ENCODE data around the gene ADAMTS10. TPM values are rescaled to one million over a fixed set of nuclear protein-coding genes. Genes with fewer than 3 reads are reported as not detected.

The ADAMTS10 gene
- total and polyA plus RNA-seq, 2 donors (not counting 3 experiments of a cell fraction or from before 2014, with no cell fraction given): 15.8 to 17.4 TPM

DNA sequence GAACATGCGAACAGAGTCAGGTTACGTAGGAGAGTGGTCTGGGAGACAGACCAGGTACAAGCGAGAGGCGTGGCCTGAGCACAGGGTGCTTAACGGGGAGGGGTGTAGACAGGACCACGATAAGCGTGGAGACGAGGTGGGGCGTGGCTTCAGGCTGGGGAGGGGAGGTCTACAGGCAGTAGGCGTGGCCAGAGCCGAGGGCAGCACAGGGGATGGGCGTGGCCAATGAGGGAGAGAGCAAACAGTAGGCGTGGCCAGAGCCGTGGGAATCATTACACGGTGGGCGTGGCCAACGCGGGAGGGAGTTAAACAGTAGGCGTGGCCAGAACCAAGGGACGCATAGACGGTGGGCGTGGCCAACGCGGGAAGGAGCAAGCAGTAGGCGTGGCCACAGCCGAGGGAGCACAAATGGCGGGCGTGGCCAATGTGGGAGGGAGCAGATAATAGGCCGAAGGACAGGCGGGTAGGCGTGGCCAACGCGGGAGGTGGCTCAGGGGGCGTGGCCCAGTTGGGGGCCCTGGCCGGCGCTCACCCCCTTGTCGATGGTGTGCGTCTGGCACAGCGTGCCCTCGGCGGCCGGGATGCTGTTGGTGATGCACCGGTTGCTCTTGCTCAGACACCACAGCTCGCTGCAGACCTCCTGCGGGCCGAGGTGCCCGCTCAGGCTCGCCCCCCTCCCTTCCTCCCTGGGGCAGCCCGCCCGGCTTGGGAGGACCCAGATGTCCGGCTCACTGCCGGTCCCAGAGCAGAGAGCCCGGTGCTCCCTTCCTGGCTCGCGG is 18.1 kb downstream of the ADAMTS10 start:
- dilution Hi-C loops (cut with MboI; ENCODE audit: extremely low pct_ligation_motif_present, low sequenced_read_pairs): loop anchor here (10.0 kb wide), 1 partner anchor 68 kb away; no protein-coding TSS in a partner anchor
- Histone ChIP-seq H4K20me1 (replicated peaks; ENCODE audit: control insufficient read depth, extremely low read depth, insufficient read depth, low read length) (no peaks in the 10 kb centered on the region), H3K9me1 (replicated peaks; ENCODE audit: control insufficient read depth, extremely low read depth, insufficient read depth, low read length) (no peaks in the 10 kb centered on the region), H3K9me3 (replicated peaks; ENCODE audit: control insufficient read depth, insufficient read depth, low read length) (peaks cover 5% of the 10 kb centered on the region), H3K4me3 (replicated peaks in 1 of 3; ENCODE audit: insufficient read depth in 1 of 3, low read depth in 1 of 3, low read length in 3 of 3) (no peak overlapping the region), H2AFZ (ENCODE audit: low read depth, low read length) (peak overlapping the region; percentile 14), H3K4me2 (ENCODE audit: insufficient read depth, low read length) (peak overlapping the region; percentile 37), H3K79me2 (ENCODE audit: control insufficient read depth, insufficient read depth, low read length) (no peaks in the 10 kb centered on the region), H3K27me3 (ENCODE audit: control insufficient read depth in 2 of 2, insufficient read depth in 2 of 2, low read length in 2 of 2) (peaks cover 0 to 3% of the 10 kb centered on the region in 2 experiments), H3K9ac (replicated peaks; ENCODE audit: extremely low read depth, insufficient read depth, low read length) (no peak overlapping the region), H3K27ac (ENCODE audit: insufficient read depth, low read depth, low read length) (no peak overlapping the region), H3K4me1 (ENCODE audit: control insufficient read depth, extremely low read depth, insufficient read depth, low read length) (no peaks in the 10 kb centered on the region), H3K36me3 (ENCODE audit: control insufficient read depth in 2 of 2, extremely low read depth in 1 of 2, insufficient read depth in 2 of 2, low read length in 2 of 2) (no peaks in the 10 kb centered on the region)
- peak; percentile 63 for FAIRE-seq
- peak; percentile 86 for DNase-seq (ENCODE audit: low read depth, low spot score)
- intact Hi-C loops (cut with micrococcal nuclease): no loop called here
- no TSS peak for BruUV-seq (replicated peaks)
- no peak for TF ChIP-seq JUN (IDR thresholded peaks at IDR 0.05; ENCODE audit: borderline replicate concordance, insufficient read depth, insufficient read length, low read depth)
- TF ChIP-seq GATA2 (IDR thresholded peaks at IDR 0.05; ENCODE audit: insufficient read depth, insufficient read length, low read depth, low read length): no peak
- TF ChIP-seq MYC (IDR thresholded peaks at IDR 0.05; ENCODE audit: low read depth, low read length): no peak
- TF ChIP-seq POLR2A (IDR thresholded peaks at IDR 0.05; ENCODE audit: low read depth, low read length): peak; percentile 38
- no peak for TF ChIP-seq POLR2AphosphoS5 (IDR thresholded peaks at IDR 0.05; ENCODE audit: insufficient read depth, low read depth, low read length)
- TF ChIP-seq, protein P1, sequence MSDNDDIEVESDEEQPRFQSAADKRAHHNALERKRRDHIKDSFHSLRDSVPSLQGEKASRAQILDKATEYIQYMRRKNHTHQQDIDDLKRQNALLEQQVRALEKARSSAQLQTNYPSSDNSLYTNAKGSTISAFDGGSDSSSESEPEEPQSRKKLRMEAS (IDR thresholded peaks at IDR 0.05; ENCODE audit: insufficient read depth, insufficient read length): no peak
- ChIA-PET POLR2A (no interaction called here), CTCF (interaction anchor here (0.8 to 1.9 kb wide), 5 partner anchors 11 to 49 kb away, joined by 3 to 7 read pairs (median 6); no protein-coding TSS in a partner anchor)

DNA sequence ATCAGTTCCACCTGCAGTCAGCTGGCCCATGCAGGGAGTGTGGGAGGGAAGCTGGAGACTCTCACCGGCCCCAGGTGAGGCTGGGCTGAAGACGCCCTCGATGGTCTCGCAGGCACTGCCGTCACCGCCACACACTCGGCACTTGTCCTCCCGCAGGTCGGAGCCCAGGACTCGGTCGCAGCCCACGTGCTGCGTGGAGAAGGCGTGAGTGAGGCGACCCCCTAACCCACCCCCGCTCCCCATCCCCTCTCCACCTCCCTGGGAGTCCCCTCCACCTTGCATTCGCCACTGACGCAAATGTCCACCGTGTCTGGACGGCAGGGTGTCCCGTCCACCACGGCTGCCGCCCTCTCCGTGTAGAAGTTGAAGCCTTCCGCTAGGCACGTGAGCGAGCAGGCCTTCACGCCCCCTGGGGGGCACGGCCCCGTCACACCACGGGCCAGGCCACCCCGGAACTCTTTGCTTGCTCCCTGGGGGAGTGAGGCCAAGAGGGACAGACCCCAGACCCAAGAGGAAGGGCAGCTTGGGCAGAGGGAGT is 21.3 kb downstream of the ADAMTS10 start:
- Histone ChIP-seq H2AFZ (ENCODE audit: low read depth, low read length) (no peak overlapping the region), H3K79me2 (ENCODE audit: control insufficient read depth, insufficient read depth, low read length) (no peaks in the 10 kb centered on the region), H3K9ac (replicated peaks; ENCODE audit: extremely low read depth, insufficient read depth, low read length) (no peak overlapping the region), H3K4me2 (ENCODE audit: insufficient read depth, low read length) (no peak overlapping the region), H3K27ac (ENCODE audit: insufficient read depth, low read depth, low read length) (no peak overlapping the region), H3K27me3 (ENCODE audit: control insufficient read depth in 2 of 2, insufficient read depth in 2 of 2, low read length in 2 of 2) (peaks cover 0 to 3% of the 10 kb centered on the region in 2 experiments), H3K9me1 (replicated peaks; ENCODE audit: control insufficient read depth, extremely low read depth, insufficient read depth, low read length) (no peaks in the 10 kb centered on the region), H3K4me3 (replicated peaks in 1 of 3; ENCODE audit: insufficient read depth in 1 of 3, low read depth in 1 of 3, low read length in 3 of 3) (no peak overlapping the region), H3K9me3 (replicated peaks; ENCODE audit: control insufficient read depth, insufficient read depth, low read length) (peaks cover 5% of the 10 kb centered on the region), H3K36me3 (ENCODE audit: control insufficient read depth in 2 of 2, extremely low read depth in 1 of 2, insufficient read depth in 2 of 2, low read length in 2 of 2) (no peaks in the 10 kb centered on the region), H4K20me1 (replicated peaks; ENCODE audit: control insufficient read depth, extremely low read depth, insufficient read depth, low read length) (no peaks in the 10 kb centered on the region), H3K4me1 (ENCODE audit: control insufficient read depth, extremely low read depth, insufficient read depth, low read length) (no peaks in the 10 kb centered on the region)
- no TSS peak for BruUV-seq (replicated peaks)
- intact Hi-C loops (cut with micrococcal nuclease) (no loop called here), dilution Hi-C loops (cut with MboI; ENCODE audit: extremely low pct_ligation_motif_present, low sequenced_read_pairs) (no loop called here)
- no peak for DNase-seq (ENCODE audit: low read depth, low spot score)
- ChIA-PET POLR2A (no interaction called here), CTCF (interaction anchor here (2.8 kb wide), 1 partner anchor 10 kb away, joined by 15 read pairs; no protein-coding TSS in a partner anchor)
- no peak for FAIRE-seq
- TF ChIP-seq, protein P1 (IDR thresholded peaks at IDR 0.05; ENCODE audit: insufficient read depth, insufficient read length): no peak
- no peak for TF ChIP-seq FOS (IDR thresholded peaks at IDR 0.05; ENCODE audit: borderline replicate concordance, insufficient read depth, low read length)
- no peak for TF ChIP-seq GATA2 (IDR thresholded peaks at IDR 0.05; ENCODE audit: insufficient read depth, insufficient read length, low read depth, low read length)
- no peak for TF ChIP-seq MYC (IDR thresholded peaks at IDR 0.05; ENCODE audit: low read depth, low read length)

Data from endothelial cell of umbilical vein (primary cell).